HG02759 (cell line): ENCODE results near the gene ANAPC5.
A peak's percentile ranks its signal among the peaks of the same experiment; 100 is the strongest.
"Not testable (repeated sequence)": the region's sequence is repeated elsewhere in the genome, so short reads cannot be mapped to it uniquely, and the experiment has no call there.

ENCODE experiments used
- ATAC-seq: cut with Tn5 transposase; IDR thresholded peaks from one replicate; pipeline ENCODE4 v1.9.1; 2021; ENCODE audit warnings: mild to moderate bottlenecking, moderate library complexity; ENCODE audit not compliant: unreplicated experiment

ANAPC5 gene

DNA sequence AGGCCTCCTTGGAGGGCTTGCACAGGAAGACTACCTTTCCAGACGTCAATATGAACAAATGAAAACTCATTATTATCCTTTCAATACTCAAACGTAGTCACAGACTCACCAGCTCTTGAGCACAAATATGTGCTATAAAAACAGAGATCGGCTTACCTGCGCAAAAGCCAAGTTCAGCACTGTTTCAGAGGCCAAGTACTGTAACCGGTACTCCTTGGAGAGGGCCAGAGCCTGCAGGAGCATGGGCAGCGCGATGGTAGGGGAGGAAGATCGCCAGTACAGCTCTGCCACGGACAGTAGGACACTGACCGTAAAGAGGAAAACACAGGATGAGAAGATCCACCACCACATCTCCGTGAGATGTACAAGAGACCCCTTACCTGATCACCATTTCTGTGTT is 34.1 kb downstream of the ANAPC5 start:
- no peak for ATAC-seq

DNA sequence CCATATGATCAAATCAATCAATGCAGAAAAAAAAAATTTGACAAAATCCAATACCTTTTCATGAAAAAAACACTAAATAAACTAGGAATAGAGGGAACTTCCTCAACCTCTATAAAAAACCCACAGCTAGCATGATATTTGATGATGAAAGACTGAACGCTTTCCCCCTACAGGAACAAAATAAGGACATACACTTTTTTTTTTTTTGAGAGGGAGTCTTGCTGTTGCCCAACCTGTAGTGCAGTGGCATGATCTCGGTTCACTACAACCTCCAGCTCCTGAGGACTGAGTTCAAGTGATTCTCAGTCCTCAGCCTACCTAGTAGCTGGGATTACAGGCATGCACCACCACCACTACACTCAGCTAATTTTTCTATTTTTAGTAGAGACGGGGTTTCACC is 37.8 kb downstream of the ANAPC5 start:
- ATAC-seq, result no peak

DNA sequence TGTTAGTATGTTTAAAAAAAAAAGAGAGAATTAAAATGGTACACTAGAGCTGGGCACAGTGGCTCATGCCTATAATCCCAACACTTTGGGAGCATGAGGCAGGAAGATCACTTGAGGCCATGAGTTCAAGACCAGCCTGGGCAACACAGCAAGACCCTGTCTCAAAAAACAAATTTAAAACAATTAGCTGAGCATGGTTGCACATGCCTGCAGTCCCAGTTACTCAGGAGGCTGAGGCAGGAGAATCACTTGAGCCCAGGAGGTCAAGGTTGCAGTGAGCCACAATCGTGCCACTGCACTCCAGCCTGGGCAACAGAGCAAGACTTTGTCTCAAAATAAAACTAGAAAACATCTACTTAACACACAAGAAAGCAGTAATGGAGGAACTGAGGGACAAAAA is 42.0 kb downstream of the ANAPC5 start:
- not testable (repeated sequence) for ATAC-seq

DNA sequence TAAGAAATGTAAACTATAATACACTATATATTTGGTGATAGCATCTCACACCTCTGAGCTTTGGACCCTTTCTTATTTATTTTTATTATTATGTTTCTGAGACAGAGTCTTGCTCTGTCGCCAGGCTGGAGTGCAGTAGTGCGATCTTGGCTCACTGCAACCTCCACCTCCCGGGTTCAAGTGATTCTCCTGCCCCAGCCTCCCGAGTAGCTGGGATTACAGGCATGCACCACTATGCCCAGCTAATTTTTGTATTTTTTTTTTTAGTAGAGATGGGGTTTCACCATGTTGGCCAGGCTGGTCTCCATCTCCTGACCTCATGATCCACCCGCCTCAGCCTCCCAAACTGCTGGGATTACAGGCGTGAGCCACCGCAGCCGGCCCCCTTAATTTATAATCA is 44.8 kb downstream of the ANAPC5 start:
- ATAC-seq, result not testable (repeated sequence)

DNA sequence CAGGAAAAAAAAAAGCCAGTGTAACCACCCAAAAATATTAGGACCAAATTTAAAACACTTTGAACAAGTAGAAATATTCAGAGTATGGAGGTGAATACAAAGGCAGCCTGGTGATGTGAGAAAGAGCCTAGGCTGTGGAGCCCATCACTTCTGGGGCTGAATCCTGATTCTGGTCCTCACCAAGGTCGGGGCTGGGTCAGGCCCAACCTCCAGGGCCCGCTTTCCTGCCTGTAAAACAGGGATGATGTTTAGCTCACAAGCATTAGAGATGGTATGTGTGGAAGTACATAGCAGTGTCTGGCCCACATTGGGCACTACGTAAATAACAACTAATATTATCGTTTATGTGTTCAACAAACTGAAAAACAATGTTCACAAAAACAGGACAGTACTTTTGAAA is 47.9 kb downstream of the ANAPC5 start:
- no peak for ATAC-seq

DNA sequence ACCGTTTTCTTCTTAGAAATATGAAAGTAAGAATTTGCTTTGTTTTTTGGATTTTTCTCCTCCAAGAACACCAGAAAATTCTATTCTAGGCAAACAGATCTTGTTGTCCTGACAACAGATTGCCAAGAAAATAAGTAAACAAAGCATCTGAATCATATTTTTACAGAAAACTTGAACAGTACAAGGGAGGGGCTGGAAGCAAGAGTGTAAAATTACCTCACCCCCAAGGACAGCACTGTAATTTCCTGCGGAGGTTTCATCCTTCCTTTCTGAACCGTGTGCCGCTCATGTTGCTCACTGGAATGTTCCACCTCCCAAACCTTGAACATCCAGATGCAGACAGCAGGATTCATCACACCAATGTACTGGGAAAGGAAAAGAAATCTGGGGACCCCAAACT is 50.3 kb downstream of the ANAPC5 start:
- ATAC-seq, result no peak

DNA sequence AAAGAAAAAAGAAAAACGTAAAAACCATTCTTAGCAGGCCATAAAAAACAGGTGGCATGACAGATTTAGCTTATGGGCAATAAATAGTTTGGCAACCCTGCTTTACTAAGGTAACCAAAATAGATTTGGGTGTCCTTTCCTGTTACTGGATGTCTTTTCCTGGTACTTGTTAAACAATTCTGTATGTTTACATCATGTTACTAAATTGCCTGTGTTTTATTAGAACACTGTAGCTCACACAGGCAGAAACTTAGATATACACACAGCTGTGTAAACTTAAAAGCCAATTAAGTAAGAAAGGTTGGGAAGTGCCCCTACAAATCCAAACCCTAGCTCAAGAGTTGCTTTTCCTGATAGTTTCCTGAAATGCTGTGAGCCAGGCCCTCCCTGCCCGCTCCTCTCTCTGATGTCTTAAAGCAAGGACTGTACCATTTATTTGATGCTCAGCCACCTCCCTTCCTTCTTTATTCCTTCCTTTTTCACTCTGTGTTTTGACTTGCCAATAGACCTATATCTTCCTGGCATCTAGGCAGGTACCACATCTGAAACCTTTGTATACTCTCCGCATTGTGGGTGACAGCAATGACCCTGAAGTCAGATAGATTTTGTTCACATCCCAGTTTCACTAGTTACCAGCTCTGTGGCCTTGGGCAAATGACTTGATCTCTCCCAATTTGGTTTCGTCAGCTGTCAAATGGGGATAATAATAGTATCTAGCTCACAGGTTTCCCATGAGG is 52.0 kb downstream of the ANAPC5 start:
- ATAC-seq, result no peak

DNA sequence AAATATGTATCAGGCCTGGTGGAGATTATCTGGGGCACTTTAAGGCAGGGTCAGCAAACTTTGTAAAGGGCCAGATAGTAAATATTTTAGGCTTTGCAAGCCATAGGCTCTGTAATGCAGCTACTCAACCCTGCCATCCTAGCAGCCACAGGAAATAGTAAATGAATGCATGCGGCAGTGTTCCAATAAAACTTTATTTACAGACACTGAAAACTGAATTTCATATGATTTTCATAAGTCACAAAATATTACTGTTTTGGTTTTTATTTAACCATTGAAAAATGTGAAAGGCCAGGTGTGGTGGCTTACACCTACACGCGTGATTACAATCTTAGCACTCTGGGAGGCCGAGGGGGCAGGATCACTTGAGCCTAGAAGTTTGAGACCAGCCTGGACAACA is 52.5 kb downstream of the ANAPC5 start:
- no peak for ATAC-seq

DNA sequence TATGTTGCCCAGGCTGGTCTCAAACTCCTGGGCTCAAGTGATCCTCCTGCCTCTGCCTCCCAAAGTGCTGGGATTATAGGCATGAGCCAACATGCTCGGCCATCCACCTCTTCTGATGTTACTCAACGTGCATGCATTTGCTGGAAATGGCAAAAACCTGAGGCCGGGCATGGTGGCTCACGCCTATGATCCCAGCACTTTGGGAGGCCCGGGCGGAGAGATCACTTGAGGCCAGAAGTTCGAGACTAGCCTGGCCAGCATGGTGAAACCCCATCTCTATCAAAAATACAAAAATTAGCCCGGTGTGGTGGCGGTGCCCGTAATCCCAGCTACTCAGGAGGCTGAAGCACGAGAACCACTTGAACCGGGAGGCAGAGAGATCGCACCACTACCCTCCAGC is 53.8 kb downstream of the ANAPC5 start:
- not testable (repeated sequence) for ATAC-seq

DNA sequence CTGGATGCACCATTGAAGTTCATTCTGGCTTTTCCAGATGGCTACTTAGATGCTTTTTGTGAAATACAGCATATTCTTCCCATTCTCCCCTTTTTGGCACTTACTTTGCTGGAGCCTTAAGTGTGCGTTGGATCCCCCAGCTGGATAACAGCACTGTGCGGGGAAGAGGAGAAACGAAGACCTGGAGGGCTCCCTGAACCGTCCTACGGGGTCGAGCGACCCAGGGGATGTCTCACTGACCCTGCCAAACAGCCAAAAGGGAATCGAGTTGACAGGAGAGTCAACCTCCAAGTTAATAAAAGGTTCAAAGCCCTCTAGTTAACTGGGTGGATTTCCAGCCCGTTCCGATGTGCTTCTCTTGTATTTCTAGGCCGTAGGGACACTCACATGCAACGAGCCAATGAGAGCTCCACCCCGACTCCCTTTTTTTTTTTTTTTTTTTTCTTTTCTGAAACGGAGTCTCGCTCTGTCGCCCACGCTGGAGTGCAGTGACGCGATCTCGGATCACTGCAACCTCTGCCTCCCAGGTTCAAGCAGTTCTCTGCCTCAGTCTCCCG is 54.7 kb downstream of the ANAPC5 start:
- no peak for ATAC-seq

DNA sequence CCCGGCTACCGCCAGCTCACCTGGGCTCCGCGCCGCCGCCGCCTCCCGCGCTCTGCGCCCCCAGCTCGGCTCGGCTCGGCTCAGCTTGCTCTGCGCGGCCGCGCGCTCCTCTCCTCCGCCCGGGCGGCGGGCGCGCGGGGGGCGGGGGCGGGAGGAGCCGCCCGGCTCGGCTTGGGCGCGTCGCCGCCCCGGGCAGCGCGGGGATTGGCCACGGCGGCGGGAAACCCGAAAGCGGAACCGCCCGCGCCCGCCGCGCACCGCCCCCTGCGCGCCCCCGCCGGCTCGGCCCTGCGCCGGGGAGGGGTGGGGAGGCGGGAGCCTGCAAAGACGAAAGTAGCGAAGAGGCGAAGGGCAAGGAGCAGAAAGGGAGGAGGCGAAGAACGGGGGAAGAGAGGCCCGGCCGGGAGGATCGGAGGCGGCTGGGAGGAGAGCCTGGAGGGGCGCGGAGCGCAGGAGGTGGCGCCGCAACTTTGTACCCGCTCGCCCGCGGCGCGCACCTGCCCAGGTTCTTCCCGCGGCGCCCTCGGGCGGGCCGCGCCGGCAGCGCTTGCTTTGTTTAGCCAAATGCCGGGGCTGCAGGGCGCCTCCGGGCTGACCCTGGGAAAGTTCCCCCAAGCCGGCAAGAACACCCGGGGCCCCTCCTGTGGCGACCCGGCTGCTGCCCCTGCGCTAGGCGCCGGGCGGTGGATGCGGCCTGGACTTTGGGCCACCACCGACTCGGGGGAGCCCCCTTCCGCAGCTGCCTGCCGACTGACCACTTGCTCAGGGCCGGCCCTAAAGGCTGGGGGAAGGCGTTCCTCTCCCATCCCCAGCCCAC is 55.4 kb downstream of the ANAPC5 start, which contains the start of gene CAMKK2:
Gene CAMKK2, minus strand, starts transcription at position 92 of the 817 bp plus-strand sequence. CDS start 22,183 bp downstream, outside the sequence.
- peak; percentile 77 for ATAC-seq

DNA sequence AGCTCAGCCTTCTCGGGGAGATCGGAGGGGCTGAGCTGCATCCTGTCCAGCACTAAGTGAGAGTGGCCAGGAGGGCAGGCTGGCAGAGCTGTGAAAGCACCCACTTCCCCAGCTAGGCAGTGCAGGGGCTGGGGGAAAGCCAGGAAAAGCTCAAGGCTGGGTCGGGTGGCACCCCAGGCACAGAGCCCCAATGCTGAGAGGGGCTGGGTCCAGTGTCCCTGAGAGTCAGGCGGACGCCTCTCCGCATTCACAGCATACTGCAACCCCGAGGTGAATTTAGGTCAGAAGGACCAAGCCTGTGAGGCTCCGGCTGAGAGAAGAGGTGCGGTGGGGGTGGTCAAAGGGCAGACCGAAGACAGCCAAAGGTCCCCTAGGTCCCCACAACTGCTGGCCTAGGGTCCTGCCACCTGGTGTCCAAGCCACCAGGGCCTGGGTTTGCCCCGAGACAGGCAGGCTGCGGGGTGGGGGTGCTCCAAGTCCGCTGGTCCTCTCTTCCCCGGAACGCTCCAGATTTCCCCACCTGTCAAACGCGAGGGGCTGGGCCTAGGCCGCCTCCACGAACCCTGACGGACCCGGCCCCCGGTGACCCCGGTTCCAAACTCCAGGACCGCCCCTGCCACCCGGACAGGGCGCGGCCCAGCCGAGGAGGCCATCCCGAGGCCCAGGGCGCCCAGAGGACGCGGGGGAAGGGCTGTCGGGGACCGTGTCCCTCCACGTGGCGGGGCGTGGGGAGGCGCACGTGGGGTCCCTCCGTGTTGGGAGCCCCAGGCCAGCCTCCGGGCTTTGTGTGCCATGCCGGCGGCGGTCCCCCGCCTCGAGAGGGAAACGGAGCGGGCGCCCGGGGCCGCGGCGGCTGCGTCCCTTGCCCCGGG is 56.2 kb downstream of the ANAPC5 start:
- peak; percentile 29 for ATAC-seq

DNA sequence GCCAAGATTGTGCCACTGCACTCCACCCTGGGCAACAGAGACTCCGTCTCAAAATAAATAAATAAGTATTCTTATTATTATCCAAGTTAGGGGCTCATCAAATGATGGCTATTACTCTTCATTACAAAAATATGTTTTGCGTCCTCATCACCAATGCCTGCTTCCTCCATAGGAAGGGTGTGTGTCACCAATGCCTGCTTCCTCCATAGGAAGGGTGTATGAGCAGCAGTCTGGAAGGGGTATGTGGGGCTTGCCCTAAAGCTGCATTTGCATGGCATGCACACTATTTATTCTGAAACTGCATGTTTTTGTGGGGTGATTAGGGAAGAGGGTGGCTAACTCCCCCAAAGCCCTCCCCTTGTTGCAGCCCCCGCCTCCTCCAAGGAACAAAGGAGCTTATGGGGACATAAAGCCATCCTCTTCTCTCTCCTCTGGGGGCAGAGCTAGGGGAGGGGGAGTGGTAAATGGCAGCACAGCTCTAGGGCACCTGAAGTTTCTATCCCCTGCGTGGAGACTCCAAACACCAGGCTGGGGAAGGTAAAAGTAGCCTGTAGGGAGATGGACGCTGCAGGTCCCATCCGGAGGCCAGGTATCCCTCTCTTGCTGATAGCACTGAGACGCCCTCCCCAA is 57.0 kb downstream of the ANAPC5 start:
- no peak for ATAC-seq

DNA sequence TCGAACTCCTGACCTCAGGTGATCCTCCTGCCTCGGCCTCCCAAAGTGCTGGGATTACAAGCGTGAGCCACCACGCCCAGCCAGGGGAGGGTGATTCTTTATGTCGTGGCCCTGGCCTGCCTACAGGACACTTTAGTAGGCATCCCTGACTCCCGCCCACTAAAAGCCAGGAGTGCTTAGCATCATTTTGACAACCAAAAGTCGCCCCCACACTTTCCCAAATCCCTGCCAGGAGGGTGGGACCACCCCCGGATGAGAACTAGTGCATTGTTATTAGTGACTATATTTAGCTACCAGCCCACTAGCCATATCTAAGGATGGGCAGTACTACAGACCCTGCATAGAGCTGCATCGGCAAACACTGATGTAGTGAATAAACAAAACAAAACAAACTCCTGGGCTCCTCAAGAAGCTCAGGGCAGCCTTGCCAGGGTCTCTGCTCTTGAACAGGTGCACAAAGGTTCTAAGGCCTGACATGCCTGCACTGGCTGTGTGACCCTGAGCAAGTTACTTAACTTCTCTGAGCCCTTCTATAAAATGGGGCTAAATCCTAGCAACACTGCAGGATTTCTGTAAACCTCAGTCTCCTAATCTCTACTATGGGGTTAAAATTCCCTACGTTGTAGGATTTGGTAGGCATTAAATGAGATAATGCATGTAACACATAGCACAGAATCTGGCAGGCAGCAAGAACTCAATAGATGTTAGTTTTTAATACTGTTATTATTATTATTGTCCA is 57.9 kb downstream of the ANAPC5 start:
- no peak for ATAC-seq

DNA sequence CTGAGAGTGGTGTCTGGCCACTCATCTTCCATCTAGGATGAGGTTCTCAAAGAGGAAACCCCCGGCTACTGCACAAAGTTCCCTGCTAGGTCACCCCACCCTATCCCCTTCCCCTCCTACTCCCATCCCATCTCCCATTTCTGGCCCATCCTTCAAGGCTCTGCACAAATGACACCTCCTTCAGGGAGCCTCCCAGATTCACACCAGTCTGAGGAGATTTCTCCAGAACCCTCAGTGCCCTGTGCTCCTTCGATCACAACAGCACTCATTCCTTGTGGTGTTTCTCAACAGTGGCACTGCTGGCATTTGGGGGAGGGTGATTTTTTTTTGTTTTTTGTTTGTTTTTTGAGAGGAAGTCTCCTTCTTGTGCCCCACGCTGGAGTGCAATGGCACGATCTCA is 58.6 kb downstream of the ANAPC5 start:
- no peak for ATAC-seq

DNA sequence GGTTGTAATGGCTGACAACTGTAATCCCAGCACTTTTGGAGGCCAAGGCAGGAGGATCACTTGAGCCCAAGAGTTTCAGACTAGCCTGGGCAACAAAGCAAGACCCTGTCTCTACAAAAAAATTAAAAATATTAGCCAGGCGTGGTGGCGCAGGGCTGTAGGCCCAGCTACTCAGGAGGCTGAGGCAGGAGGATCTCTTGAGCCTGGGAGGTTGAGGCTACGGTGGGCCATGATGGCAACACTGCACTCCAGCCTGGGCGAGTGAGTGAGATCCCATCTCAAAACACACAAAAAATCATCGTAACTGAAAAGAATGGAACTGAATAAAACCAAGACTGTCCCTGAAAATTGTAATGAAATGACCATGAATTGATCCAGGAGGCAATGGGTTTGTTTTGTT is 61.8 kb downstream of the ANAPC5 start:
- ATAC-seq, result no peak

DNA sequence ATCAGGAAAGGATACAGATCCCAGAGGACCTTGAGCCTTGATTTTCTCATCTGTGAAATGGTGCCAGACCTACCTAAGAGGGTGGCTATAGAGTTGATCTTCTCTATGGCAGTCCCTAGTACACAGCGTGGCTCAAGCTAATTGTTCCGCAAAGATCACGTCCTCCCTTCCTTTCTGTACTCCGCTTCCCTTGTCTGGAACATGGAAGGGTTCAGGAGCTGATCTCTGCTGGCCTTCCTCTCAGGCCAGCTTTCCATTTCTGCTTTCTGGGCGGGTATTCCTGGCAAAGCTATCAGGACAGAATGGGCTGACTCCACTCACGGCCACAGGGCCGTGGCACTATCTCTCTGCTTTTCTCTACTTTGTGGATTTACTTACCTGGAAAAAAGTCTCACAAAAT is 62.2 kb downstream of the ANAPC5 start:
- no peak for ATAC-seq

DNA sequence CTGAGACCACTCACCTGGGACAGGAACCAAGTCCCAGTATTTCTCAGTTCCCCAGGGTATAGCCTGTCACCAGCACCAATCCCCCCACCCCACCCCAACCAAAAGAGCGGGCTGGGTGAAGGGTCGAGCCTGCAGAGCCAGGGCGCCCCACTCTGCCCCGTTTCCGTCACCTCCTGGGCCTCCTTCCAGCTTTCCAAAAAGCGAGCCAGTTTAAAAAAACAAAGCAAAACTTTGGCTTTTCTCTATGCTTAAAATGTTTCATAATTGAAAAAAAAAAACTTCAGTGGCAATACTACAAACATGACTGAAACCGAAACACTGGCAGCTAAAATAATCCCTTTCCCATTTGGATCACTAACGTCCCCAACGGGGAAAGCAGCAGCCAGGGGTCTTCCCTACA is 63.2 kb downstream of the ANAPC5 start:
- ATAC-seq, result no peak

DNA sequence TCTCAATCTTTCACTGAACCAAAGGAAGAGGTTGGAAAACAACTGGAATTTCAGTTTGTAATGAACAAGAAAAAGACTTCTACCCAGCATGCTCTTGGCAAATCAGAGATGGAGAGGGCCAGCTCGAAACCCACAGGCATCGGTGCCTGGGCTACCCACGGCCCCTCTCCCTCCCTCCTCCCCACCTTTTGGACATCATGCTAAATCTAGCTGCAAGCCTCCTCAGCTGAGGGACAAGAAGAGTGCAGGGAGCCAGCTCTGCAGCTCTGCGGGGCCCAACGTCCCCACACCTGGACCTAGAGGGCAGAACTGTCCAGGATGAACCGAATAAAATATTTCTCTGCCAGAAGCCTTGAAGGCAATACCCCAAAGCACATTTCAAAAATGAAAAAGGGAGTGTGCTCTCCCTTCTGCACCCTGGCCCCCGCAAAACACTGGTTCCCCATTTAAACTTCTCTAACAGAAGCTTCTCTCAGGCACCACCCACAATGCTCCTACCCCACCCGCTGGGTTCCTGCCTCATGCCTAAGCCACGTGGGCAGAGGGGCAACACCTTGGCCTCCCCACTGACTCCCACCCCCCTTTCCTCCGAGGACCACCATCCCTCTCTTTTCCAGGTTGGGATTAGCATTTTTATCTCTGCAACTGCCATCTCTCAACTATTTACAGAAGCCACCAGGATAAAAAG is 63.9 kb downstream of the ANAPC5 start:
- no peak for ATAC-seq
